K562 (cell line): Measurements from ENCODE around the gene POLR3GL. TPM values are rescaled to one million over a fixed set of nuclear protein-coding genes. Genes with fewer than 3 reads are reported as not detected.

Experiments
- CREBBP ChIP-seq: IDR thresholded peaks from one replicate; pipeline ENCODE4 v1.6.1; 2012; ENCODE audit warnings: low read depth, mild to moderate bottlenecking, control low read depth, inconsistent platforms, low read length
- DMBX1 ChIP-seq: fragments of 250-450 bp; sonication (Bioruptor Pico); IDR thresholded peaks from 2 replicates; pipeline ENCODE4 v1.8.0; 2022; ENCODE audit warnings: inconsistent platforms, mild to moderate bottlenecking, moderate library complexity, borderline replicate concordance
- HMG20A ChIP-seq: fragments of 450-650 bp; formaldehyde crosslinking; conservative IDR thresholded peaks from 2 replicates; pipeline ENCODE4 v1.4.0; 2020; ENCODE audit warnings: mild to moderate bottlenecking, mixed read lengths
- HSF4 ChIP-seq: fragments of 250-450 bp; sonication (Bioruptor Pico); IDR thresholded peaks from 2 replicates; pipeline ENCODE4 v2.1.2; 2022; ENCODE audit warnings: mild to moderate bottlenecking, moderate library complexity, borderline replicate concordance
- ID3 ChIP-seq, 2 experiments: fragments of 250-450 bp in 1 of 2; fragments of 450-650 bp in 1 of 2; sonication (Bioruptor Pico) in 1 of 2; IDR thresholded peaks; 2 replicates each; pipeline versions ENCODE4 v1.6.1 to v1.8.0; 2016 to 2021; ENCODE audit warnings: mild to moderate bottlenecking in 2 of 2, moderate library complexity in 2 of 2, missing compliant biosample characterization in 1 of 2, missing genetic modification characterization in 1 of 2
- KLF1 ChIP-seq: fragments of 450-650 bp; IDR thresholded peaks from 2 replicates; pipeline ENCODE4 v1.6.1; 2016; ENCODE audit warnings: missing genetic modification characterization, missing compliant biosample characterization
- MTA3 ChIP-seq: fragments of 450-650 bp; formaldehyde crosslinking; IDR thresholded peaks from 2 replicates; pipeline ENCODE4 v1.6.1; 2017; ENCODE audit warnings: mild to moderate bottlenecking, borderline replicate concordance
- NFATC3 ChIP-seq: fragments of 450-650 bp; IDR thresholded peaks from 2 replicates; pipeline ENCODE4 v1.6.1; 2017; ENCODE audit warnings: mild to moderate bottlenecking
- NR0B1 ChIP-seq: fragments of 450-650 bp; IDR thresholded peaks from one replicate; pipeline ENCODE4 v1.6.1; 2018; ENCODE audit warnings: mild to moderate bottlenecking, moderate library complexity; ENCODE audit not compliant: partially characterized antibody
- NR4A1 ChIP-seq, 2 experiments: fragments of 250-450 bp in 1 of 2; fragments of 450-650 bp in 1 of 2; sonication (Bioruptor Pico) in 1 of 2; IDR thresholded peaks; 2 replicates each; pipeline versions ENCODE4 v1.4.0 to v1.6.1; 2016 to 2020; ENCODE audit warnings: mild to moderate bottlenecking in 2 of 2, missing compliant biosample characterization in 1 of 2, missing genetic modification characterization in 1 of 2, moderate library complexity in 1 of 2
- PHB ChIP-seq: fragments of 250-450 bp; sonication (Bioruptor Pico); IDR thresholded peaks from 2 replicates; pipeline ENCODE4 v1.5.0; 2021
- RCOR1 ChIP-seq, 2 experiments: IDR thresholded peaks; 2 replicates each; pipeline ENCODE4 v1.6.1; 2012; ENCODE audit warnings: low read depth in 2 of 2, low read length in 2 of 2, borderline replicate concordance in 1 of 2, improper control_type of control experiment in 1 of 2
- RFX7 ChIP-seq: fragments of 250-450 bp; sonication (Bioruptor Pico); IDR thresholded peaks from 2 replicates; pipeline ENCODE4 v1.5.1; 2021; ENCODE audit warnings: mild to moderate bottlenecking
- SMAD4 ChIP-seq: fragments of 250-450 bp; sonication (Bioruptor Pico); conservative IDR thresholded peaks from 2 replicates; pipeline ENCODE4 v1.8.0; 2021; ENCODE audit warnings: inconsistent platforms, mild to moderate bottlenecking, moderate library complexity
- SRSF7 ChIP-seq: fragments of 200-400 bp; formaldehyde crosslinking; optimal IDR thresholded peaks from 2 replicates; pipeline ENCODE3; 2017; ENCODE audit warnings: mild to moderate bottlenecking, low read depth, low read length
- ZBTB1 ChIP-seq: sonication (generic); formaldehyde crosslinking; IDR thresholded peaks from 2 replicates; pipeline ENCODE4 v1.8.1; 2023; ENCODE audit warnings: missing genetic modification reagents, low read depth, mild to moderate bottlenecking, borderline replicate concordance
- ZNF263 ChIP-seq: sonication (generic); formaldehyde crosslinking; IDR thresholded peaks from 2 replicates; pipeline ENCODE4 v1.8.0; 2022; ENCODE audit warnings: mild to moderate bottlenecking, missing genetic modification reagents, borderline replicate concordance
- polyA plus RNA-seq, 8 experiments: library from polyadenylated mRNA; depleted of rRNA in 4 of 8; stranded (reverse) in 5 of 8; unstranded in 3 of 8; fragments of >200 nt; fragmentation: Nextera tagmentation in 2 of 8; fragmentation: Illumina TruSeq in 1 of 8; extraction: Ambion mirVana in 2 of 8; extraction: Trizol in 1 of 8; gene quantifications; 2 replicates each; pipeline versions ENCODE4 v1.2.1 to v1.2.3, GENCODE V29; 2011 to 2014; ENCODE audit warnings: inconsistent platforms in 1 of 8, missing spikeins in 1 of 8
- total RNA-seq, 7 experiments: library from RNA; depleted of rRNA in 6 of 7; stranded (reverse); fragments of >200 nt in 6 of 7; fragmentation: Illumina TruSeq in 2 of 7; extraction: Trizol in 2 of 7; gene quantifications; 2 replicates each; pipeline versions ENCODE4 v1.2.1 to v1.2.3, GENCODE V29; 2011 to 2021; ENCODE audit warnings: low replicate concordance in 1 of 7
- TF ChIP-seq, protein P1 (sequence below): IDR thresholded peaks from 2 replicates; pipeline ENCODE4 v1.6.1; 2014; ENCODE audit warnings: antibody characterized with exemption
- TF ChIP-seq, protein P2 (sequence below): IDR thresholded peaks from 2 replicates; pipeline ENCODE4 v1.6.1; 2011; ENCODE audit not compliant: insufficient read length; ENCODE audit errors: extremely low read depth
- TF ChIP-seq, protein P3 (sequence below): sonication (generic); formaldehyde crosslinking; IDR thresholded peaks from 2 replicates; pipeline ENCODE4 v1.8.0; 2023; ENCODE audit warnings: mild to moderate bottlenecking, missing genetic modification reagents

POLR3GL gene
- total and polyA plus RNA-seq, 9 of the 15 experiments (the other 6 are each of a cell fraction or from before 2014, with no cell fraction given): 14.6 to 48.4 (median 38.2) TPM

GRCh38 chr1:145964328-145965118 is at the start of gene POLR3GL, which contains the start of gene ANKRD34A (continued):
- TF ChIP-seq, protein P1, sequence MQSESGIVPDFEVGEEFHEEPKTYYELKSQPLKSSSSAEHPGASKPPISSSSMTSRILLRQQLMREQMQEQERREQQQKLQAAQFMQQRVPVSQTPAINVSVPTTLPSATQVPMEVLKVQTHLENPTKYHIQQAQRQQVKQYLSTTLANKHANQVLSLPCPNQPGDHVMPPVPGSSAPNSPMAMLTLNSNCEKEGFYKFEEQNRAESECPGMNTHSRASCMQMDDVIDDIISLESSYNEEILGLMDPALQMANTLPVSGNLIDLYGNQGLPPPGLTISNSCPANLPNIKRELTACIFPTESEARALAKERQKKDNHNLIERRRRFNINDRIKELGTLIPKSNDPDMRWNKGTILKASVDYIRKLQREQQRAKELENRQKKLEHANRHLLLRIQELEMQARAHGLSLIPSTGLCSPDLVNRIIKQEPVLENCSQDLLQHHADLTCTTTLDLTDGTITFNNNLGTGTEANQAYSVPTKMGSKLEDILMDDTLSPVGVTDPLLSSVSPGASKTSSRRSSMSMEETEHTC: no peak
- TF ChIP-seq DMBX1 (CRISPR knock-in tag): no peak
- TF ChIP-seq MTA3: 0 out of 2 replicates have a peak, but pooled peaks have one; percentile 51
- TF ChIP-seq ZNF263 (CRISPR knock-in tag): no peak; the same call in 1 of the 2 replicates
- no peak for TF ChIP-seq SRSF7
- TF ChIP-seq CREBBP: no peak
- TF ChIP-seq, protein P2, sequence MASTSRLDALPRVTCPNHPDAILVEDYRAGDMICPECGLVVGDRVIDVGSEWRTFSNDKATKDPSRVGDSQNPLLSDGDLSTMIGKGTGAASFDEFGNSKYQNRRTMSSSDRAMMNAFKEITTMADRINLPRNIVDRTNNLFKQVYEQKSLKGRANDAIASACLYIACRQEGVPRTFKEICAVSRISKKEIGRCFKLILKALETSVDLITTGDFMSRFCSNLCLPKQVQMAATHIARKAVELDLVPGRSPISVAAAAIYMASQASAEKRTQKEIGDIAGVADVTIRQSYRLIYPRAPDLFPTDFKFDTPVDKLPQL: peak; percentile 34
- TF ChIP-seq, protein P3, sequence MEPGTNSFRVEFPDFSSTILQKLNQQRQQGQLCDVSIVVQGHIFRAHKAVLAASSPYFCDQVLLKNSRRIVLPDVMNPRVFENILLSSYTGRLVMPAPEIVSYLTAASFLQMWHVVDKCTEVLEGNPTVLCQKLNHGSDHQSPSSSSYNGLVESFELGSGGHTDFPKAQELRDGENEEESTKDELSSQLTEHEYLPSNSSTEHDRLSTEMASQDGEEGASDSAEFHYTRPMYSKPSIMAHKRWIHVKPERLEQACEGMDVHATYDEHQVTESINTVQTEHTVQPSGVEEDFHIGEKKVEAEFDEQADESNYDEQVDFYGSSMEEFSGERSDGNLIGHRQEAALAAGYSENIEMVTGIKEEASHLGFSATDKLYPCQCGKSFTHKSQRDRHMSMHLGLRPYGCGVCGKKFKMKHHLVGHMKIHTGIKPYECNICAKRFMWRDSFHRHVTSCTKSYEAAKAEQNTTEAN (CRISPR knock-in tag): no peak
- peak in 1 of 2 experiments; percentile 55; a peak in 2 of 4 replicates for TF ChIP-seq RCOR1 (IDR thresholded peaks at IDR 0.05; ENCODE audit: borderline replicate concordance in 1 of 2, low read depth in 2 of 2, low read length in 2 of 2)
- TF ChIP-seq SMAD4 (CRISPR knock-in tag): no peak; the same call in 1 of the 2 replicates
- TF ChIP-seq NR0B1: no peak
- TF ChIP-seq HSF4: no peak
- no peak for TF ChIP-seq KLF1 (tag)
- no peak for TF ChIP-seq PHB (CRISPR knock-in tag)
- TF ChIP-seq HMG20A: no peak
- TF ChIP-seq ZBTB1 (CRISPR knock-in tag): 0 out of 2 replicates have a peak, but pooled peaks have one; percentile 22
- no peak for TF ChIP-seq ID3 (CRISPR knock-in tag; IDR thresholded peaks at IDR 0.05)
- TF ChIP-seq ID3 (tag; IDR thresholded peaks at IDR 0.05): no peak
- no peak for TF ChIP-seq NR4A1 (CRISPR knock-in tag; IDR thresholded peaks at IDR 0.05)
- TF ChIP-seq NR4A1 (tag; IDR thresholded peaks at IDR 0.05): no peak
- no peak for TF ChIP-seq NFATC3
- no peak for TF ChIP-seq RFX7 (CRISPR knock-in tag)
